ENCODE measurements around the gene SLC16A11. TPM values are rescaled to one million over a fixed set of nuclear protein-coding genes. Genes with fewer than 3 reads are reported as not detected.

The SLC16A11 gene
- total RNA-seq, 1 experiment from 2014 or later = not detected

GRCh38 chr17:7029659-7030058 lies 14.2 kb downstream of the SLC16A11 start:
- H3K36me3 Mint-ChIP-seq (ENCODE audit: insufficient read depth, unreplicated experiment) = no peaks in the 10 kb centered on the region
- CTCF ChIA-PET = no interaction called here
- H3K4me1 Mint-ChIP-seq (ENCODE audit: low read depth, unreplicated experiment) = no peaks in the 10 kb centered on the region
- no TSS peak for BruUV-seq (replicated peaks)
- no peaks in the 10 kb centered on the region for H3K27me3 Mint-ChIP-seq (ENCODE audit: unreplicated experiment)
- intact Hi-C loops (cut with micrococcal nuclease; ENCODE audit: unreplicated experiment) = no loop called here
- no peak overlapping the region for H3K4me3 Mint-ChIP-seq (ENCODE audit: low read depth, unreplicated experiment)
- no peak overlapping the region for H3K27ac Mint-ChIP-seq (ENCODE audit: unreplicated experiment)
- no peak for TF ChIP-seq CTCF (IDR thresholded peaks at IDR 0.05; ENCODE audit: unreplicated experiment)
- DNase-seq = no peak
- no peaks in the 10 kb centered on the region for H3K9me3 Mint-ChIP-seq (ENCODE audit: low read depth, unreplicated experiment)

GRCh38 chr17:7029096-7029495 lies 14.8 kb downstream of the SLC16A11 start:
- Mint-ChIP-seq H3K4me1 (ENCODE audit: low read depth, unreplicated experiment) (no peaks in the 10 kb centered on the region), H3K36me3 (ENCODE audit: insufficient read depth, unreplicated experiment) (no peaks in the 10 kb centered on the region), H3K27me3 (ENCODE audit: unreplicated experiment) (peaks cover 6% of the 10 kb centered on the region), H3K9me3 (ENCODE audit: low read depth, unreplicated experiment) (no peaks in the 10 kb centered on the region), H3K4me3 (ENCODE audit: low read depth, unreplicated experiment) (no peak overlapping the region), H3K27ac (ENCODE audit: unreplicated experiment) (no peak overlapping the region)
- no peak for TF ChIP-seq CTCF (IDR thresholded peaks at IDR 0.05; ENCODE audit: unreplicated experiment)
- intact Hi-C loops (cut with micrococcal nuclease; ENCODE audit: unreplicated experiment) = no loop called here
- no TSS peak for BruUV-seq (replicated peaks)
- CTCF ChIA-PET = no interaction called here
- no peak for DNase-seq

GRCh38 chr17:7027335-7027734 lies 16.6 kb downstream of the SLC16A11 start:
- TF ChIP-seq CTCF (IDR thresholded peaks at IDR 0.05; ENCODE audit: unreplicated experiment) = no peak
- CTCF ChIA-PET = no interaction called here
- Mint-ChIP-seq H3K9me3 (ENCODE audit: low read depth, unreplicated experiment) (no peaks in the 10 kb centered on the region), H3K4me1 (ENCODE audit: low read depth, unreplicated experiment) (no peaks in the 10 kb centered on the region), H3K27ac (ENCODE audit: unreplicated experiment) (no peak overlapping the region), H3K27me3 (ENCODE audit: unreplicated experiment) (peaks cover 23% of the 10 kb centered on the region), H3K4me3 (ENCODE audit: low read depth, unreplicated experiment) (no peak overlapping the region), H3K36me3 (ENCODE audit: insufficient read depth, unreplicated experiment) (peaks cover 6% of the 10 kb centered on the region)
- DNase-seq = no peak
- intact Hi-C loops (cut with micrococcal nuclease; ENCODE audit: unreplicated experiment) = no loop called here
- no TSS peak for BruUV-seq (replicated peaks)

- CTCF ChIA-PET = no interaction called here
- intact Hi-C loops (cut with micrococcal nuclease; ENCODE audit: unreplicated experiment) = no loop called here
- DNase-seq = no peak
- peaks cover 6% of the 10 kb centered on the region for H3K36me3 Mint-ChIP-seq (ENCODE audit: insufficient read depth, unreplicated experiment)
- no peaks in the 10 kb centered on the region for H3K9me3 Mint-ChIP-seq (ENCODE audit: low read depth, unreplicated experiment)
- H3K4me1 Mint-ChIP-seq (ENCODE audit: low read depth, unreplicated experiment) = no peaks in the 10 kb centered on the region
- H3K27ac Mint-ChIP-seq (ENCODE audit: unreplicated experiment) = no peak overlapping the region
- peaks cover 26% of the 10 kb centered on the region for H3K27me3 Mint-ChIP-seq (ENCODE audit: unreplicated experiment)
- no TSS peak for BruUV-seq (replicated peaks)
- H3K4me3 Mint-ChIP-seq (ENCODE audit: low read depth, unreplicated experiment) = no peak overlapping the region
- TF ChIP-seq CTCF (IDR thresholded peaks at IDR 0.05; ENCODE audit: unreplicated experiment) = no peak
Observed at GRCh38 chr17:7026471-7027115, 17.3 kb downstream of the SLC16A11 start.

Data from Calu3 (cell line).